ENCODE measurements around the gene DGCR8. TPM values are rescaled to one million over a fixed set of nuclear protein-coding genes. Genes with fewer than 3 reads are reported as not detected.

Gene DGCR8
- total RNA-seq, 1 donor = 44.2 TPM

- Histone ChIP-seq H3K79me2 (ENCODE audit: insufficient read depth, low read length) (peaks cover 7% of the 10 kb centered on the region), H3K9me3 (ENCODE audit: low read depth, low read length) (no peaks in the 10 kb centered on the region), H3K36me3 (ENCODE audit: insufficient read depth, low read length) (no peaks in the 10 kb centered on the region), H4K20me1 (ENCODE audit: insufficient read depth, low read length) (no peaks in the 10 kb centered on the region), H3K4me3 (ENCODE audit: insufficient read depth, low read length) (no peak overlapping the region), H3K27me3 (ENCODE audit: insufficient read depth, low read length) (no peaks in the 10 kb centered on the region), H3K27ac (ENCODE audit: low read depth, low read length) (no peak overlapping the region), H2AFZ (ENCODE audit: low read length) (no peak overlapping the region), H3K4me1 (ENCODE audit: insufficient read depth, low read length) (peaks cover 15% of the 10 kb centered on the region), H3K4me2 (ENCODE audit: insufficient read depth, low read length) (no peak overlapping the region)
- no peak for TF ChIP-seq CTCF (IDR thresholded peaks at IDR 0.05; ENCODE audit: extremely low read depth, low read depth, low read length)
- no peak for DNase-seq (ENCODE audit: insufficient read length, low spot score, missing footprints)
Observed at GRCh38 chr22:20145832-20146223, 65.8 kb downstream of the DGCR8 start.

GRCh38 chr22:20146777-20147176 is 66.7 kb downstream of the DGCR8 start:
- Histone ChIP-seq H2AFZ (ENCODE audit: low read length) (no peak overlapping the region), H4K20me1 (ENCODE audit: insufficient read depth, low read length) (no peaks in the 10 kb centered on the region), H3K4me2 (ENCODE audit: insufficient read depth, low read length) (no peak overlapping the region), H3K27ac (ENCODE audit: low read depth, low read length) (no peak overlapping the region), H3K9me3 (ENCODE audit: low read depth, low read length) (no peaks in the 10 kb centered on the region), H3K4me3 (ENCODE audit: insufficient read depth, low read length) (no peak overlapping the region), H3K27me3 (ENCODE audit: insufficient read depth, low read length) (no peaks in the 10 kb centered on the region), H3K79me2 (ENCODE audit: insufficient read depth, low read length) (peaks cover 6% of the 10 kb centered on the region), H3K36me3 (ENCODE audit: insufficient read depth, low read length) (no peaks in the 10 kb centered on the region), H3K4me1 (ENCODE audit: insufficient read depth, low read length) (peaks cover 8% of the 10 kb centered on the region)
- DNase-seq (ENCODE audit: insufficient read length, low spot score, missing footprints) = no peak
- TF ChIP-seq CTCF (IDR thresholded peaks at IDR 0.05; ENCODE audit: extremely low read depth, low read depth, low read length) = no peak

GRCh38 chr22:20147237-20147988 is 67.4 kb downstream of the DGCR8 start:
- DNase-seq (ENCODE audit: insufficient read length, low spot score, missing footprints) = no peak
- Histone ChIP-seq H3K27me3 (ENCODE audit: insufficient read depth, low read length) (no peaks in the 10 kb centered on the region), H3K9me3 (ENCODE audit: low read depth, low read length) (no peaks in the 10 kb centered on the region), H3K4me3 (ENCODE audit: insufficient read depth, low read length) (no peak overlapping the region), H3K27ac (ENCODE audit: low read depth, low read length) (no peak overlapping the region), H3K4me2 (ENCODE audit: insufficient read depth, low read length) (no peak overlapping the region), H2AFZ (ENCODE audit: low read length) (no peak overlapping the region), H3K4me1 (ENCODE audit: insufficient read depth, low read length) (peaks cover 2% of the 10 kb centered on the region), H3K36me3 (ENCODE audit: insufficient read depth, low read length) (no peaks in the 10 kb centered on the region), H4K20me1 (ENCODE audit: insufficient read depth, low read length) (no peaks in the 10 kb centered on the region), H3K79me2 (ENCODE audit: insufficient read depth, low read length) (peaks cover 6% of the 10 kb centered on the region)
- no peak for TF ChIP-seq CTCF (IDR thresholded peaks at IDR 0.05; ENCODE audit: extremely low read depth, low read depth, low read length)

GRCh38 chr22:20148414-20148813 is 68.4 kb downstream of the DGCR8 start:
- H3K27ac ChIP-seq (ENCODE audit: low read depth, low read length) = no peak overlapping the region
- H3K9me3 ChIP-seq (ENCODE audit: low read depth, low read length) = no peaks in the 10 kb centered on the region
- no peaks in the 10 kb centered on the region for H3K4me1 ChIP-seq (ENCODE audit: insufficient read depth, low read length)
- H3K79me2 ChIP-seq (ENCODE audit: insufficient read depth, low read length) = no peaks in the 10 kb centered on the region
- H3K27me3 ChIP-seq (ENCODE audit: insufficient read depth, low read length) = no peaks in the 10 kb centered on the region
- H3K4me2 ChIP-seq (ENCODE audit: insufficient read depth, low read length) = no peak overlapping the region
- TF ChIP-seq CTCF (IDR thresholded peaks at IDR 0.05; ENCODE audit: extremely low read depth, low read depth, low read length) = no peak
- no peaks in the 10 kb centered on the region for H4K20me1 ChIP-seq (ENCODE audit: insufficient read depth, low read length)
- H3K4me3 ChIP-seq (ENCODE audit: insufficient read depth, low read length) = no peak overlapping the region
- H2AFZ ChIP-seq (ENCODE audit: low read length) = no peak overlapping the region
- no peak for DNase-seq (ENCODE audit: insufficient read length, low spot score, missing footprints)
- H3K36me3 ChIP-seq (ENCODE audit: insufficient read depth, low read length) = no peaks in the 10 kb centered on the region

All from osteoblast (primary cell).